GM10266 (cell line): ENCODE measurements around the gene MEGF11.

Experiments used
- DNase-seq: peaks from one replicate; pipeline ENCODE4 v3.0.0; 2012; ENCODE audit errors: extremely low spot score
- TF ChIP-seq, protein P1 (sequence below): IDR thresholded peaks from 2 replicates; pipeline ENCODE4 v1.5.1; 2012; ENCODE audit warnings: mild to moderate bottlenecking, low read depth; ENCODE audit not compliant: control insufficient read depth, insufficient read depth; ENCODE audit errors: missing control alignments

The MEGF11 gene

GRCh38 chr15:66180531-66181097 lies 72.9 kb downstream of the MEGF11 start:
- TF ChIP-seq, protein P1, sequence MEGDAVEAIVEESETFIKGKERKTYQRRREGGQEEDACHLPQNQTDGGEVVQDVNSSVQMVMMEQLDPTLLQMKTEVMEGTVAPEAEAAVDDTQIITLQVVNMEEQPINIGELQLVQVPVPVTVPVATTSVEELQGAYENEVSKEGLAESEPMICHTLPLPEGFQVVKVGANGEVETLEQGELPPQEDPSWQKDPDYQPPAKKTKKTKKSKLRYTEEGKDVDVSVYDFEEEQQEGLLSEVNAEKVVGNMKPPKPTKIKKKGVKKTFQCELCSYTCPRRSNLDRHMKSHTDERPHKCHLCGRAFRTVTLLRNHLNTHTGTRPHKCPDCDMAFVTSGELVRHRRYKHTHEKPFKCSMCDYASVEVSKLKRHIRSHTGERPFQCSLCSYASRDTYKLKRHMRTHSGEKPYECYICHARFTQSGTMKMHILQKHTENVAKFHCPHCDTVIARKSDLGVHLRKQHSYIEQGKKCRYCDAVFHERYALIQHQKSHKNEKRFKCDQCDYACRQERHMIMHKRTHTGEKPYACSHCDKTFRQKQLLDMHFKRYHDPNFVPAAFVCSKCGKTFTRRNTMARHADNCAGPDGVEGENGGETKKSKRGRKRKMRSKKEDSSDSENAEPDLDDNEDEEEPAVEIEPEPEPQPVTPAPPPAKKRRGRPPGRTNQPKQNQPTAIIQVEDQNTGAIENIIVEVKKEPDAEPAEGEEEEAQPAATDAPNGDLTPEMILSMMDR = no peak
- no peak for DNase-seq

- DNase-seq = no peak
- TF ChIP-seq, protein P1 = no peak
Measured at GRCh38 chr15:66178531-66178910, 75.0 kb downstream of the MEGF11 start.

DNA sequence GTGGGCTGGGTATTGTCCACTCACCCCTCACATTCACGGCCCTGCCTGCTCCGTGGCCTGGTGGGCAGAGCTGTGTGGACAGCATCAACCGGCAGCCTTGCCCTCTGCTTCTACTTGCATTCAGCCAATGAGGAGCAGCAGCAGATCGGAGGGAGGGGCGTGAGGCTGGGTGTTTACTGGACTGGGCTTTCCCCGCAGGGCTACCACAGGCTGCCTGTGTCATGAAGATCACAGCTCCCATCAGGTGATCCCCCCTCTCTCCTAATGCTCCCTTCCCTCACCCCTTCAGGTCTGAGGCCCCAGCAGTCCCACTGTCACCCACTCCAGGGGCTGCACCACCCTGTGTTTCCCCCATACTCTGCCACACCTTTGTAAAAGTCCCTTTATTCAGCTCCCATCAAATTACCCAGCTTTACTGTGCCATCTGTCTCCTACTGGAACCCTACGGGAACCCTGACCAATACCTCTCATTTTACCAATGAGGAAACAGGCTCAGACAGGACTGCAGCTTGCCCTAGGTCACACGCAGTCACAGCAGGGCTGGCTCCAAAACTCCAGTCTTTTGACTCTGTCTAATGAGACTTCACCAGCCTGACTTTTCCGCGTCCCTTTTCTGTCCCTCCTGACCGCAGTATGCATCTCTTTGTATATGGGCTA lies 81.1 kb downstream of the MEGF11 start:
- DNase-seq = no peak
- TF ChIP-seq, protein P1 = no peak

DNA sequence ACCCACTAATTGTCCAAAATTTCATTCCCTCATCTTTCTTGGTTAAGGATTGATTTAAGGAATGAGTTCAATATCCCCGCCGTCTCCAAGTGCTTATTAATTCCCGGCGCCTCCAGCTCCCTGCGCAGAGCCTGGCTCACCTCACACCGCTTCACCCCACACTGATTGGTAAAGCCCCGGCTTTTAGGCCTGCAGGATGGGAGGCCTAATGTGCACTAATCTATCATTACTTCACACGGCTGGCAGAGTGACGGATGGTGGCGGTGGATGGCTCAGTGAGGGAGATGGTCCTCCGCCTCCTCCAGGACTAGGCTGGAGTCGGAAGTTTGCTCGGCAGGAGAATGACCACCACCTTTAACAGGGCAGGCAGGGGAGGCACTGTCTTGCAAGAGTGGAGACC lies 81.7 kb downstream of the MEGF11 start:
- DNase-seq = no peak

GRCh38 chr15:66170716-66171115 lies 82.8 kb downstream of the MEGF11 start:
- TF ChIP-seq, protein P1 = no peak
- DNase-seq = no peak

More for the DNA sequence above, 81.7 kb downstream of the MEGF11 start:
- TF ChIP-seq, protein P1 = no peak

DNA sequence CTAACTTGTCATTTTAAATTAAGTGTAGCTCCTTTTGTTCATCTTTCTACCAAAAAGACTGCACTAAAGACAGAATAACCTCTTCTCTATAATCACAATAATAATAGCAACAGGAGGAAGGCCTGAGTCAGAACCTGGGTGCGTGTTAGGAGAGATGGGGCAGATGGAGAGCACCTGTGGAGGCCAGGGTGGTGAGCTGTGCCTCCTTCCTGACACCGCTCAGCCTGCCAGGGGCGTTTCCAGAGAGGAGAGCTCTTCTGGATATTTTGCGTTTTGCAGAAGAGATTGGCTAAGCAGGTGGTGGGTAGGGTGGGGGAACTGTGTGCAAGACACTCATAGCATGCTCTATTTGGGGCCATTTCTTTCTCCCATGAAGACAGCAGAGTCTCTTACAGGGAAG lies 83.5 kb downstream of the MEGF11 start:
- TF ChIP-seq, protein P1 = no peak
- DNase-seq = no peak

DNA sequence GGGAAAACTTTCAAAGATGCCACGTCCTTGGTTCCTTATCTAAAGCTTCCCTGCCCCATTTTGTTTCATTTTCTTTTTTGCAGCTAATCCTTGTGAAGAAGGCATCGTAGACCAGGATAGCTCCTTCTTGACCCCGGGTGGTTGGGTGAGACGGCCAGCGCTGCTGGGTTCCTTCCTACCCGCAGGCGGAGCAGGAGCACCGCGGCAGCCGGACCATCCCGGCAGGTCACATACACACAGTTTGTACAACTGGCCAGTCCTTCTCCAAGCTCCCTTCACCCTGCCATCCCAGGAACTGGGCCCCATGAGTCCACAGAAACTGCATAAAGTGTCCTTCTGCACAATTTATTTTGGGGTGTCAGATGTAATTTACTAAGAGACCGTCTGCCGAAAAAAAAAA lies 83.9 kb downstream of the MEGF11 start:
- no peak for DNase-seq
- TF ChIP-seq, protein P1 = no peak
